ENCODE measurements around the gene SOD1. TPM values are rescaled to one million over a fixed set of nuclear protein-coding genes. Genes with fewer than 3 reads are reported as not detected.
"Not testable (repeated sequence)": the region's sequence is repeated elsewhere in the genome, so short reads cannot be mapped to it uniquely, and the experiment has no call there.

The SOD1 gene
- polyA plus RNA-seq, 6 donors from 2014 or later = 305 to 529 (median 424) TPM

- H3K4me3 Mint-ChIP-seq = peak overlapping the region; percentile 85 to 99 (median 94)
- H3K9me3 Mint-ChIP-seq = no peaks in the 10 kb centered on the region
- no peak for ATAC-seq (ENCODE audit: low read depth in 2 of 2)
- H3K27ac Mint-ChIP-seq = peak overlapping the region in 3 of 6 donors; percentile 91 to 95 (median 92)
- no peak for DNase-seq
- H3K4me1 Mint-ChIP-seq = peaks cover 33 to 61% (median 50%) of the 10 kb centered on the region in 3 donors
- H3K36me3 Mint-ChIP-seq = peaks cover 6 to 13% of the 10 kb centered on the region in 2 donors
- no peaks in the 10 kb centered on the region for H3K27me3 Mint-ChIP-seq
Measured at GRCh38 chr21:31660591-31660990, 1.1 kb downstream of the SOD1 start.

DNA sequence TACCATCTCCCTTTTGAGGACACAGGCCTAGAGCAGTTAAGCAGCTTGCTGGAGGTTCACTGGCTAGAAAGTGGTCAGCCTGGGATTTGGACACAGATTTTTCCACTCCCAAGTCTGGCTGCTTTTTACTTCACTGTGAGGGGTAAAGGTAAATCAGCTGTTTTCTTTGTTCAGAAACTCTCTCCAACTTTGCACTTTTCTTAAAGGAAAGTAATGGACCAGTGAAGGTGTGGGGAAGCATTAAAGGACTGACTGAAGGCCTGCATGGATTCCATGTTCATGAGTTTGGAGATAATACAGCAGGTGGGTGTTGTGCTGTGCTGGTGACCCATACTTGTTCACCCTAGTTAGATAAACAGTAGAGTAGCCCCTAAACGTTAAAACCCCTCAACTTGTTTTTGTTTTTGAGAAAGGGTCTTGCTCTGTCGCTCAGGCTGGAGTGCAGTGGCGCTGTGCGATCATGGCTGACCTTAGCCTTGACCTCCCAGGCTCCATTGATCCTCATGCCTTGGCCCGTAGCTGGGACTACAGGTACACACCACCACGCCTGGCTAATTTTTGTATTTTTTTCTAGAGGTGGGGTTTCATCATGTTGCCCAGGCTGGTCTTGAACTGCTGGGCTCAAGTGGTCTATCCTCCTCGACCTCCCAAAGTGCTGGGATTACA is 4.2 kb downstream of the SOD1 start:
- H3K4me1 Mint-ChIP-seq = peaks cover 29 to 63% (median 53%) of the 10 kb centered on the region in 3 donors
- H3K4me3 Mint-ChIP-seq = peak overlapping the region in 3 of 8 donors; percentile 25 to 35 (median 30)
- DNase-seq (no peak), ATAC-seq (ENCODE audit: low read depth in 2 of 2) (no peak)
- peaks cover 6 to 19% of the 10 kb centered on the region in 2 donors for H3K36me3 Mint-ChIP-seq
- no peak overlapping the region for H3K27ac Mint-ChIP-seq
- no peaks in the 10 kb centered on the region for H3K27me3 Mint-ChIP-seq
- H3K9me3 Mint-ChIP-seq = no peaks in the 10 kb centered on the region

- peak overlapping the region in 1 of 8 donors; percentile 42 for H3K4me3 Mint-ChIP-seq
Measured at GRCh38 chr21:31665397-31665796, 5.9 kb downstream of the SOD1 start.

GRCh38 chr21:31665869-31666268 is 6.4 kb downstream of the SOD1 start:
- H3K4me3 Mint-ChIP-seq; ATAC-seq (ENCODE audit: low read depth in 2 of 2); H3K9me3 Mint-ChIP-seq; DNase-seq; H3K27me3 Mint-ChIP-seq: not testable (repeated sequence)
- Mint-ChIP-seq H3K4me1 (peaks cover 21 to 50% (median 35%) of the 10 kb centered on the region in 3 donors), H3K27ac (peak overlapping the region in 1 of 6 donors; percentile 14), H3K36me3 (peaks cover 13 to 25% of the 10 kb centered on the region in 2 donors)

More at GRCh38 chr21:31665397-31665796, 5.9 kb downstream of the SOD1 start:
- H3K9me3 Mint-ChIP-seq = no peaks in the 10 kb centered on the region
- ATAC-seq (ENCODE audit: low read depth in 2 of 2) (no peak), DNase-seq (no peak)
- H3K4me1 Mint-ChIP-seq = peaks cover 22 to 54% (median 39%) of the 10 kb centered on the region in 3 donors
- peak overlapping the region in 2 of 6 donors; percentile 14 to 81 for H3K27ac Mint-ChIP-seq
- H3K27me3 Mint-ChIP-seq = no peaks in the 10 kb centered on the region
- peaks cover 13 to 21% of the 10 kb centered on the region in 2 donors for H3K36me3 Mint-ChIP-seq

GRCh38 chr21:31666445-31667010 is 7.0 kb downstream of the SOD1 start:
- Mint-ChIP-seq H3K36me3 (peaks cover 17 to 27% of the 10 kb centered on the region in 2 donors), H3K27ac (peak overlapping the region in 1 of 6 donors; percentile 37), H3K4me1 (peaks cover 20 to 45% (median 31%) of the 10 kb centered on the region in 3 donors), H3K27me3 (no peaks in the 10 kb centered on the region), H3K4me3 (no peak overlapping the region), H3K9me3 (no peaks in the 10 kb centered on the region)
- DNase-seq = no peak
- no peak for ATAC-seq (ENCODE audit: low read depth in 2 of 2)

DNA sequence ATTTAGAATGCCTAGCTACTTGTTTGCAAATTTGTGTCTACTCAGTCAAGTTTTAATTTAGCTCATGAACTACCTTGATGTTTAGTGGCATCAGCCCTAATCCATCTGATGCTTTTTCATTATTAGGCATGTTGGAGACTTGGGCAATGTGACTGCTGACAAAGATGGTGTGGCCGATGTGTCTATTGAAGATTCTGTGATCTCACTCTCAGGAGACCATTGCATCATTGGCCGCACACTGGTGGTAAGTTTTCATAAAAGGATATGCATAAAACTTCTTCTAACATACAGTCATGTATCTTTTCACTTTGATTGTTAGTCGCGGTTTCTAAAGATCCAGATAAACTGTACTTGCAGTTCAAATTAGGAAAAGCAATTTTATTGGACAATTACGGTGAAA is 7.6 kb downstream of the SOD1 start:
- H3K27ac Mint-ChIP-seq = no peak overlapping the region
- H3K4me1 Mint-ChIP-seq = peaks cover 18 to 39% (median 33%) of the 10 kb centered on the region in 3 donors
- ATAC-seq (ENCODE audit: low read depth in 2 of 2) (no peak), DNase-seq (no peak)
- H3K4me3 Mint-ChIP-seq = no peak overlapping the region
- peaks cover 21 to 29% of the 10 kb centered on the region in 2 donors for H3K36me3 Mint-ChIP-seq
- H3K27me3 Mint-ChIP-seq = no peaks in the 10 kb centered on the region
- no peaks in the 10 kb centered on the region for H3K9me3 Mint-ChIP-seq

GRCh38 chr21:31667639-31668038 is 8.1 kb downstream of the SOD1 start:
- DNase-seq (no peak), ATAC-seq (ENCODE audit: low read depth in 2 of 2) (no peak)
- H3K36me3 Mint-ChIP-seq = peaks cover 21 to 29% of the 10 kb centered on the region in 2 donors
- H3K4me3 Mint-ChIP-seq = no peak overlapping the region
- no peak overlapping the region for H3K27ac Mint-ChIP-seq
- no peaks in the 10 kb centered on the region for H3K27me3 Mint-ChIP-seq
- no peaks in the 10 kb centered on the region for H3K9me3 Mint-ChIP-seq
- peaks cover 18 to 35% (median 34%) of the 10 kb centered on the region in 3 donors for H3K4me1 Mint-ChIP-seq

DNA sequence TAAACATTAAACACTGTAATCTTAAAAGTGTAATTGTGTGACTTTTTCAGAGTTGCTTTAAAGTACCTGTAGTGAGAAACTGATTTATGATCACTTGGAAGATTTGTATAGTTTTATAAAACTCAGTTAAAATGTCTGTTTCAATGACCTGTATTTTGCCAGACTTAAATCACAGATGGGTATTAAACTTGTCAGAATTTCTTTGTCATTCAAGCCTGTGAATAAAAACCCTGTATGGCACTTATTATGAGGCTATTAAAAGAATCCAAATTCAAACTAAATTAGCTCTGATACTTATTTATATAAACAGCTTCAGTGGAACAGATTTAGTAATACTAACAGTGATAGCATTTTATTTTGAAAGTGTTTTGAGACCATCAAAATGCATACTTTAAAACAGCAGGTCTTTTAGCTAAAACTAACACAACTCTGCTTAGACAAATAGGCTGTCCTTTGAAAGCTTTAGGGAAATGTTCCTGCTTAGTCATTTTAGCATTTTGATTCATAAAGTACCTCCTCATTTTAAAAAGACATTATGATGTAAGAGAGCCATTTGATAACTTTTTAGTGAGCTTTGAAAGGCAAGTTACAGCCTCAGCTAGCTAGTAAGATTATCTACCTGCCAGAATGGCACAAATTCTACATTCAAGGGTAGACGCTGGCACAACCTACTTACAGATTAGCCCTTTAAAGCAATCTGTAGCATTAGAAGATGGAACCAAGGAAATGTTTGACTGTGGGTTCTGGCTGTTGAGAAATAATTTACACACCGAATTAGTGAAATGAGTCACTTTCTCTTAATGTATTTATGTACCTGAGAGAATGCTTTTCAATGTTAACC is 9.4 kb downstream of the SOD1 start:
- Mint-ChIP-seq H3K9me3 (no peaks in the 10 kb centered on the region), H3K27ac (peak overlapping the region in 2 of 6 donors; percentile 48 to 56), H3K4me3 (no peak overlapping the region), H3K4me1 (peaks cover 18 to 31% (median 23%) of the 10 kb centered on the region in 3 donors), H3K36me3 (peaks cover 21 to 29% of the 10 kb centered on the region in 2 donors), H3K27me3 (no peaks in the 10 kb centered on the region)
- no peak for DNase-seq
- no peak for ATAC-seq (ENCODE audit: low read depth in 2 of 2)

DNA sequence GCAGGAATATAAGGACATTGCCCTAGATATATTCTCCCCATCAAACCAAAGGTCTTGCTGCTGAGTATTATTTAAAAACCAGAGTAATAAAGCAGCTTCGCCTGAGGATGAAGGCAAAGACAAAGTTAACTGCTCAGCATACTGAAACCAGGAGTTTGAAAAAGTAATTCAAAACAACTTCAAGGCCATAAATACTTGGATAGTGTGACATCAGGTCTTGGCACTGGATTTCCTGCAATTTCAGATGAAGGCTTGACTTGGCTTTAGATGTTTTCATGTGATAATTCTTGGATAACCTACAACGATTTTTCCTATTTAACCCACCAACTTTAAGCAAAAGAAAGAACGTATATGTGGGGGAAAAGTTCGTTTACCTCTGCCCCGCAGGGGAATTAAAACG is 10.6 kb downstream of the SOD1 start:
- peaks cover 12 to 22% (median 15%) of the 10 kb centered on the region in 3 donors for H3K4me1 Mint-ChIP-seq
- no peaks in the 10 kb centered on the region for H3K27me3 Mint-ChIP-seq
- ATAC-seq (ENCODE audit: low read depth in 2 of 2) (no peak), DNase-seq (no peak)
- peaks cover 15 to 25% of the 10 kb centered on the region in 2 donors for H3K36me3 Mint-ChIP-seq
- H3K9me3 Mint-ChIP-seq = no peaks in the 10 kb centered on the region
- no peak overlapping the region for H3K4me3 Mint-ChIP-seq
- H3K27ac Mint-ChIP-seq = peak overlapping the region in 2 of 6 donors; percentile 11 to 48

DNA sequence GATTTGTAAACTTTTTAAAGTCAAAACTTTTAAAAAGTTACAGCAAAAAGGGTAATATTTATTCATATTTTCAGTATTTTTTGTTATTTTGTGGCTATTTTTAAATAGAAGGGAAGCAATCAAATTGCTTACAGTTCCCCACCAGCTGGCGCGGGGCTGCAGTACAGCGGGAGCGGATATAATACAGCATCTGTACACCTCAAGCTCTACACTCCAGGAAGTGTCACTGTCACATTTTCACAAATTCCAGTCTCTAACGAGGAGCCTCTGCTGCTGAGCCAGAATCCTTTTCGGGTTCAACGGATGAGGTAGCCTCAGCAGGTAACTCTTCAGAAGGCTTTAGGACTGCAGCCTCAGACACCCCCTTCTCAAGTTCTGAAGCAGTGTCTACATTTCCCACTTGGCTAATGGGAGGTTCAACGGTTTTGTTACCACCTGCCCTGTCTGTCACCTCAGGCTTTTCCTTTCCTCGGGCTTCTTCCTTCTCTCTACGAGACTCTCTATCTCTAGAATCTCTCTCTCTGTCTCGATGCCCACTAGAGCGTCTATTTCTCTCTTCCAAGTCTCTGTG is 11.7 kb downstream of the SOD1 start:
- Mint-ChIP-seq H3K9me3 (no peaks in the 10 kb centered on the region), H3K36me3 (peaks cover 15 to 18% of the 10 kb centered on the region in 2 donors), H3K4me3 (no peak overlapping the region), H3K4me1 (peaks cover 6 to 15% (median 6%) of the 10 kb centered on the region in 3 donors), H3K27me3 (no peaks in the 10 kb centered on the region), H3K27ac (peak overlapping the region in 3 of 6 donors; percentile 26 to 90 (median 33))
- no peak for DNase-seq
- no peak for ATAC-seq (ENCODE audit: low read depth in 2 of 2)

- H3K4me1 Mint-ChIP-seq = peaks cover 2 to 12% (median 4%) of the 10 kb centered on the region in 3 donors
- no peaks in the 10 kb centered on the region for H3K27me3 Mint-ChIP-seq
- peaks cover 13 to 15% of the 10 kb centered on the region in 2 donors for H3K36me3 Mint-ChIP-seq
- H3K4me3 Mint-ChIP-seq = no peak overlapping the region
- no peak for DNase-seq
- no peaks in the 10 kb centered on the region for H3K9me3 Mint-ChIP-seq
- peak overlapping the region in 2 of 6 donors; percentile 57 to 82 for H3K27ac Mint-ChIP-seq
- no peak for ATAC-seq (ENCODE audit: low read depth in 2 of 2)
Measured at GRCh38 chr21:31671931-31672330, 12.4 kb downstream of the SOD1 start.

GRCh38 chr21:31673321-31673912 is 13.9 kb downstream of the SOD1 start:
- H3K36me3 Mint-ChIP-seq = peaks cover 13 to 15% of the 10 kb centered on the region in 2 donors
- H3K4me3 Mint-ChIP-seq = no peak overlapping the region
- peaks cover 2 to 12% (median 4%) of the 10 kb centered on the region in 3 donors for H3K4me1 Mint-ChIP-seq
- no peak for DNase-seq
- no peak for ATAC-seq (ENCODE audit: low read depth in 2 of 2)
- H3K27ac Mint-ChIP-seq = no peak overlapping the region
- no peaks in the 10 kb centered on the region for H3K27me3 Mint-ChIP-seq
- H3K9me3 Mint-ChIP-seq = no peaks in the 10 kb centered on the region

DNA sequence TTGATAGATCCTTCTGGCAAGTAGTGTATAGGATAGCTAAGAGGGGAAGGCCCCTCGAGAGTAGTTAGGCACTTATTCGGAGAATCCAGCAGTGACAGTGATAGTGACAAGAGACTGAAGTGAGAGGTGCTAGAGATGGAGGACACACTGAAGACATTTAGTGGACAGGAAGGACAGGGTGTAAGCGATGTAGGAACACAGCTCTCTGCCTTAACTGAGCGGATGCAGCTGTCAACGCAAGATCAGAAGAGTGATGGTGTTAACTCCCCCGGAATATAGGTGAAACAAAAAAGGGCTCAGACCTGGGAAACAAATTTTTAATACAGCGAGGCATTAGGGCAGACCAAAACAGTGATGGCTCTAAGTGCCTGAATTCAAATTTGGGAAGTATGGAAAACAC is 15.8 kb downstream of the SOD1 start:
- Mint-ChIP-seq H3K36me3 (peaks cover 8% of the 10 kb centered on the region in 2 donors), H3K4me1 (peaks cover 2 to 12% (median 4%) of the 10 kb centered on the region in 3 donors), H3K27me3 (no peaks in the 10 kb centered on the region), H3K4me3 (no peak overlapping the region), H3K9me3 (no peaks in the 10 kb centered on the region), H3K27ac (no peak overlapping the region)
- DNase-seq = no peak
- no peak for ATAC-seq (ENCODE audit: low read depth in 2 of 2)

Data from naive B cell (primary cell).